ENCODE data around the gene FAM13B. TPM values are rescaled to one million over a fixed set of nuclear protein-coding genes. Genes with fewer than 3 reads are reported as not detected.

FAM13B gene
- total RNA-seq: 28.5 and 33.1 TPM in 2 replicates

GRCh38 chr5:138032572-138033385, at the start of gene FAM13B:
TSS of gene FAM13B (minus strand) at chr5:138033079. CDS start at chr5:138019111, 13,968 bp downstream.

DNA sequence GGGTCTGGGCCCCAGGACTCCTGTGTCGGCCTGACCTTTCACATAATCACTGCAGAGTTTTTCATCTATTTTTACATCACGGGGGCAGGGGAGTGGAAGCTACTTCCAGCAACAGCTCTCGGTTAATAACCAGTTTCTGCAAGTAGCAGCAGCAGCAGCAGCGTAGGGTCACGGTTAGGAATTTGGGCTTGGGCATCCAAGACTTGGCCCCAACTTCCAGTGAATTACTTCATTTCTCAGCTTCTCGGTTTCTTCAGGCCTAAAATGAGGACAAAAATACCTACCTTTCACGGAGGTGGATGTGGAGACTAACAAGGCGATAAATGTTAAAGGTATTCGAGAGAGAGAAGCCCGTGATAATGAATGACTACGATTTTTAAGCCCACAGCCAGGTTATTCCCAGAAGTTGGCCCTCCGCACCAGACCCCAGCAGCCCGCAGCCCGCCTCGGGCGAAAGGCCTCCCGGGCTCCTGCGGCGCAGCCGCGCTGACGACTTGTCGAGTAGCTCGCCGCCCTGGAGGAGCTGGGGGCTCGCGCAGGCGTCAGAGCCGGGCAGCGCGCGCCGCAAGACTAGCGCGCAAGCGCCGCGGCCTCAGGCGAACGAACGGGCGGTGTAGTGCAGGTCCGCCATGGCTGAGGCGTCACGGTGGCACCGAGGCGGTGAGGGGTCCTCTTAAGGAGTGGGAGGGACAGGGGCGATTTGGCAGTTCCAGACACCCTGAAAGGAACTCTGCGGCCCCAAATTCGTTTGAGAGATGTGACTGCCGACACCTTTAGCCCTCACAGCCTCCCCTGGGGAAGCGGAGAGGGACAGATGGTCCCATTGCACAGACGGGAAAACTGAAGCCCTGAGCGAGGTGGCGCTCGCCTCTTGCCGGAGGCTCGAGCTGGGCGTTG, 143.8 kb downstream of the FAM13B start, which contains the start of gene PKD2L2:
TSS of gene PKD2L2 (plus strand) at position 595 of the 897 bp plus-strand sequence. CDS start at position 630, 35 bp downstream.

Small RNA genes within 50 kb of the gene (small RNA-seq; reads per million reads assigned to genes)
- not detected for gene RNU6-1148P

Other genes with a start within 250 kb of the FAM13B start
- not detected in 2 replicates for gene MYOT, start 165.2 kb downstream of the FAM13B start, total RNA-seq
- not detected in 2 replicates for gene PKD2L2, start 143.6 kb downstream of the FAM13B start, total RNA-seq
- not detected in 2 replicates for gene WNT8A, start 51.0 kb upstream of the FAM13B start, total RNA-seq
- gene NME5, start 106.3 kb upstream of the FAM13B start, total RNA-seq: 1.1 and 1.6 TPM in 2 replicates
- 52.7 and 61.6 TPM in 2 replicates for gene BRD8, start 145.6 kb upstream of the FAM13B start, total RNA-seq
- 63.7 and 116 TPM in 2 replicates for gene KIF20A, start 146.0 kb upstream of the FAM13B start, total RNA-seq
- 45.1 and 48.4 TPM in 2 replicates for gene CDC23, start 180.2 kb upstream of the FAM13B start, total RNA-seq
- not detected in 2 replicates for gene GFRA3, start 241.5 kb upstream of the FAM13B start, total RNA-seq

All from thoracic aorta endothelial cell (primary cell).